Measurements from ENCODE around the gene SSB. TPM values are rescaled to one million over a fixed set of nuclear protein-coding genes. Genes with fewer than 3 reads are reported as not detected.
A peak's percentile ranks its signal among the peaks of the same experiment; 100 is the strongest.
"Not testable (repeated sequence)": the region's sequence is repeated elsewhere in the genome, so short reads cannot be mapped to it uniquely, and the experiment has no call there.

SSB gene
- total RNA-seq, 1 donor from 2014 or later = 183 TPM

GRCh38 chr2:169838743-169839489, 40.2 kb downstream of the SSB start:
- no peak for DNase-seq (ENCODE audit: low read depth, low spot score)
- H3K27me3 Mint-ChIP-seq (ENCODE audit: low read depth) = no peaks in the 10 kb centered on the region
- TF ChIP-seq CTCF (conservative IDR thresholded peaks at IDR 0.05) = no peak
- H3K4me3 Mint-ChIP-seq = no peak overlapping the region
- peaks cover 18% of the 10 kb centered on the region for H3K4me1 Mint-ChIP-seq
- H3K27ac Mint-ChIP-seq (ENCODE audit: unreplicated experiment) = no peak overlapping the region
- peaks cover 20% of the 10 kb centered on the region for H3K36me3 Mint-ChIP-seq (ENCODE audit: low read depth)
- no peaks in the 10 kb centered on the region for H3K9me3 Mint-ChIP-seq

GRCh38 chr2:169839954-169840746, 41.5 kb downstream of the SSB start:
- peak overlapping the region; percentile 69 for H3K27ac Mint-ChIP-seq (ENCODE audit: unreplicated experiment)

GRCh38 chr2:169840747-169841142, 42.1 kb downstream of the SSB start:
- Mint-ChIP-seq H3K36me3 (ENCODE audit: low read depth) (peaks cover 20% of the 10 kb centered on the region), H3K27ac (ENCODE audit: unreplicated experiment) (no peak overlapping the region), H3K27me3 (ENCODE audit: low read depth) (no peaks in the 10 kb centered on the region), H3K4me1 (peaks cover 15% of the 10 kb centered on the region), H3K4me3 (no peak overlapping the region), H3K9me3 (no peaks in the 10 kb centered on the region)
- no peak for DNase-seq (ENCODE audit: low read depth, low spot score)
- no peak for TF ChIP-seq CTCF (conservative IDR thresholded peaks at IDR 0.05)

More at GRCh38 chr2:169839954-169840746, 41.5 kb downstream of the SSB start:
- no peaks in the 10 kb centered on the region for H3K9me3 Mint-ChIP-seq
- H3K4me3 Mint-ChIP-seq = no peak overlapping the region
- no peak for TF ChIP-seq CTCF (conservative IDR thresholded peaks at IDR 0.05)
- peaks cover 15% of the 10 kb centered on the region for H3K4me1 Mint-ChIP-seq
- no peak for DNase-seq (ENCODE audit: low read depth, low spot score)
- H3K36me3 Mint-ChIP-seq (ENCODE audit: low read depth) = peaks cover 20% of the 10 kb centered on the region
- H3K27me3 Mint-ChIP-seq (ENCODE audit: low read depth) = no peaks in the 10 kb centered on the region

- H3K27me3 Mint-ChIP-seq (ENCODE audit: low read depth); H3K9me3 Mint-ChIP-seq; H3K4me3 Mint-ChIP-seq; DNase-seq (ENCODE audit: low read depth, low spot score); H3K27ac Mint-ChIP-seq (ENCODE audit: unreplicated experiment): not testable (repeated sequence)
- H3K36me3 Mint-ChIP-seq (ENCODE audit: low read depth) = peaks cover 20% of the 10 kb centered on the region
- peaks cover 15% of the 10 kb centered on the region for H3K4me1 Mint-ChIP-seq
These were observed 43.0 kb downstream of the SSB start for GRCh38 chr2:169841625-169842024.

GRCh38 chr2:169845016-169845415, 46.3 kb downstream of the SSB start:
- Mint-ChIP-seq H3K27me3 (ENCODE audit: low read depth) (no peaks in the 10 kb centered on the region), H3K4me1 (peaks cover 6% of the 10 kb centered on the region), H3K36me3 (ENCODE audit: low read depth) (peaks cover 27% of the 10 kb centered on the region), H3K27ac (ENCODE audit: unreplicated experiment) (no peak overlapping the region), H3K4me3 (no peak overlapping the region), H3K9me3 (no peaks in the 10 kb centered on the region)
- TF ChIP-seq CTCF (conservative IDR thresholded peaks at IDR 0.05) = no peak
- DNase-seq (ENCODE audit: low read depth, low spot score) = no peak

GRCh38 chr2:169848959-169849693, 50.5 kb downstream of the SSB start:
- H3K4me1 Mint-ChIP-seq; H3K4me3 Mint-ChIP-seq; H3K27me3 Mint-ChIP-seq (ENCODE audit: low read depth); H3K27ac Mint-ChIP-seq (ENCODE audit: unreplicated experiment); DNase-seq (ENCODE audit: low read depth, low spot score); H3K9me3 Mint-ChIP-seq: not testable (repeated sequence)
- peaks cover 21% of the 10 kb centered on the region for H3K36me3 Mint-ChIP-seq (ENCODE audit: low read depth)

Data from neural crest cell (in vitro differentiated cells).